Heart left ventricle (tissue), 13 donors: ENCODE measurements around the gene SRRM4.

Experiments
- CTCF ChIP-seq, 12 donors: fragments of 200-600 bp; sonication (generic) in 4 of 12; IDR thresholded peaks; one replicate each; pipeline versions ENCODE4 v1.5.0 to v1.8.0; 2018 to 2022; ENCODE audit warnings: antibody characterized with exemption in 12 of 12, mild to moderate bottlenecking in 5 of 12
- POLR2A ChIP-seq, 2 donors: fragments of 450-650 bp; IDR thresholded peaks; one replicate each; pipeline ENCODE4 v1.6.1; 2017; ENCODE audit warnings: antibody characterized with exemption in 2 of 2, mild to moderate bottlenecking in 2 of 2, moderate library complexity in 2 of 2
- donor health status: ischemic (EF 13 %, LVEDD 7.1; RV severe dilation, severe dysfunction).
- donor health status: DM: no; HTN: yes; CAD: no.
- donor health status: DM: no; HTN: no; CAD: no.
- donor health status: ischemic (EF 25% LVEDD 6.9; RV normal size, moderate dysfunction).
- donor health status: ischemic (EF 25% LVEDD 5.7; RV mildly dilated, moderate dysfunction).
- donor health status: ischemic (EF 35%, LVEDD 5.7; RV mildly dilated, moderate dysfunction).
- donor health status: nonischemic (EF 11% LVEDD 7.7; RV severe dilation, severe dysfunction).
- donor health status: DM: yes; HTN: yes; CAD: no.
- donor health status: PGD.
- donor health status: ischemic (EF 29% LVEDD 5.4; RV normal size, mild dysfunction).
- donor health status: nonischemic (EF 23%, LVEDD 6.1; RV moderate dilation, normal function).

- TF ChIP-seq CTCF (IDR thresholded peaks at IDR 0.05) = no peak
- TF ChIP-seq POLR2A (IDR thresholded peaks at IDR 0.05) = no peak
Measured at GRCh38 chr12:119011231-119011630, 29.9 kb downstream of the SRRM4 start.
